Stimulated activated CD4-positive, alpha-beta T cell treated with anti-CD3 and anti-CD28 coated beads, Interleukin-2, amount 100 ng/mL, for 4 hours (primary cell): ENCODE measurements around the gene CDKN1B.
"Not testable (repeated sequence)": the region's sequence is repeated elsewhere in the genome, so short reads cannot be mapped to it uniquely, and the experiment has no call there.

Experiments used
- DNase-seq: peaks from one replicate; pipeline ENCODE4 v3.0.0-alpha.2; 2020; ENCODE audit warnings: low read depth

Gene CDKN1B

DNA sequence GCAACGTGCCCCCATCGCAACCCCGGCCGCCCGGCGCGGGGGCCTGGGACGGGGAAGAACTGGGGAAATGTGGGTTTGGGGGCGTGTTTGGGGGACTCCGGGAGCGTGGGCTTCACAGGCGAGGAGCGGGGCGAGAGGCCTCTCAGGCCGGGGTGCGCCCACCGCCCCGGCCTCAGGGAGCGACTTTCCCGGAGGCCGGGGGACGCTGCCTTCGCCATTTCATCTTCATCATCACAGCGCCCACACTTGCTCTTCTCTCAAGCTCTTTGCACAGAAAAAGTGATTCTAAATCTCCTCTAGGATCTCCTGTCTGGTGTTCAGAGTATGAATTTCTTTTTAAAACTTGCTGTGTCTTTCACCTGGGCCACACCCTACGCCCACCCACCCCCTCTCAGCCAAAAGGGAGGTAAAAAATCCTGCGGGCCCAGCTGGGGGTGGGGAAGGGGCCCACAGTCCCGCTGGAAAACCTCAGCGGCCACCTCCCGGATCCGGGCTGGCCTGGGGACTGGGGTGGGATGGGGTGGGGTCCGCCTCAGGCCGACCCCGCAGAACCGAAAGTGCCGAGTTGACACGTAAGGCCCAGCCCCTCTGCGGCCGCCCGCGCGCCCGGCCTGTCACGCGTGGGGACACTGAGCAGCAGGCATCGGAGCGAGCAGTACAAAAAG is 7.4 kb downstream of the CDKN1B start:
- no peak for DNase-seq

GRCh38 chr12:12725086-12725955 is 8.2 kb downstream of the CDKN1B start:
- peak; percentile 87 for DNase-seq

DNA sequence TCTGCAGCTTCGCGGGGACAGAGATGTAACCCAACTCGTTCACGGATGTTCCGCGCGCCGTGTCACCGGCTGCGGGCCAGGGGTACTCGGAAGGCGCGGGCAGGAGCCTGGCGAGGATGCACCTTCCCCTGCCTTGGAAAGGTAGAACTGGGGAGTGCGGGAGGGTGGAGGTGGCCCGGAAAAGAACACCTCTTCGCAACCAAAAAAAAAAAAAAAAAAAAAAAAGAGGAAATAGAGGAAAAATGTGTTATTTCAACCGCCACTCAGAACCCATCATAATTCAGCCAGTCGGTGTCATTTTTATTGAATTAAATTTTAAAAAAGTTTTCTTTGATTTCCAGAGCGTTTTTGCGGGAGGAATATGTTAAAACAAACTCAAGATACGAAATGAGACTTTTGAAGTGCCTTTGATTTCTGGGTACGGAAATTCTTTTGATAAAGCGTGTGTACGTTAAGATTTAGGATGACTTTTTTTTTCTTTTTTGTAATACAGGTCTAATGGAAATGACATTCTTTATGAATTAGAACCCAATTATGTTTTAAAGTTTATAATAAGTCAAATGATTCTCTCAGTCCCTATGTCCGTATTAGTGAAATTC is 8.9 kb downstream of the CDKN1B start:
- DNase-seq, result no peak

DNA sequence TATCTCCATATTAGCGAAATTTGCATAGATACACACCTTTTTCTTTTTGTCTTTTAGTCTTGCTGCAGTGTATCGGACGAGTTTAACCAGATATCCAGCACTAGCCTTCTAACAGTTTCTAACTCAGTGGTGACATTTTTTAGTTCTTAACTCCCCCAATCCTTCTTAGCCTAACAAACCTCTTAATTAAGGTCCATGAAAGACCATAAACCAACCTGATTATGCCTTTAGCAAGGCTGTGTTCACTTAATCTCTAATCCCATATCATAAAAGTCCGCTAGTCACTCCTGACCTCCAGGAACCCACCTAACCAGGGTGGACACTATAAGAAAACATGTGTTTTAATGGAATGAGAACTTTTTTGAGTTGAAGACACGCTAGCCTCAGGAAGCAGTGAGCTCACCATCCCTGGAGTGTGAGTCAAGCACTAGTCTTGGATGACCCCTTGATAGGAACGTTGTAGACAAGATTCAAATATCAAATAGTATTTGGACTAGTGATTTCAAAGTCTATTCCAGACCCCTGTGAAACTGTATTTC is 9.5 kb downstream of the CDKN1B start:
- no peak for DNase-seq

- DNase-seq, result no peak
Observed at GRCh38 chr12:12731178-12731577, 14.0 kb downstream of the CDKN1B start.

DNA sequence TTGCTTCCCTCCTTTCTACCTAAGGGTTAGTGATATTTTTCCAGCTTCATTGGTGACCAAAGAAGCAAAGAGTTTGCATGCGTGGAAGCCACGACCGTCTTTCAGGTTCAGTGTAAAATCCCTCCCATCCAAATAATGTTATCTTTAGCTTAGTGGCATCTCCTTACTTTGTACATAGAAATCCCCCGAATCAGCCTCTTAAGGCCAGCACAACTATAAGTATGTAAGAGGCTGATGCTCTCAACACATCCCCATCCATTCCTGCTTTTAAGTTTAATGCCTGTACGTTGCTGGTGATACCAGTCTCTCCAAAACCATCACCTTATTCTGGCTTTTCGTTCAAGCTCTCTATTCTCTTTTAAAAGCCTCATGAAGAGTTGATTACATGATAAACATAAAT is 14.6 kb downstream of the CDKN1B start:
- DNase-seq, result no peak

DNA sequence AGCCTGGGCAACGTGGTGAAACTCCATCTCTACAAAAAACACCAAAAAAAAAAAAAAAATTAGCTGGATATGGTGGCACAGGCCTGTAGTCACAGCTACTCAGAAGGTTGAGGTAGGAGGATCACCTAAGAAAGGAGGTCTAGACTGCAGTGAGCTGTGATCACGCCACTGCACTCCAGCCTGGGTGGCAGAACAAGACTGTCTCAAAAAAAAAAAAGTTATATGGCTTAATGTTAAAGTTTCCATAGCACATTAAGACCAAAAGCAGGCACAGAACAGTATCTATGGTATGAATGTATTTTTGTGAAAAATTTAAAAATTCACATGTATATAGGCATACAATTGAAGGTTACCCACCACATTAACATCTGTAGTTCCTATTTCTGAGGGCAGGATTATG is 15.9 kb downstream of the CDKN1B start:
- no peak for DNase-seq

DNA sequence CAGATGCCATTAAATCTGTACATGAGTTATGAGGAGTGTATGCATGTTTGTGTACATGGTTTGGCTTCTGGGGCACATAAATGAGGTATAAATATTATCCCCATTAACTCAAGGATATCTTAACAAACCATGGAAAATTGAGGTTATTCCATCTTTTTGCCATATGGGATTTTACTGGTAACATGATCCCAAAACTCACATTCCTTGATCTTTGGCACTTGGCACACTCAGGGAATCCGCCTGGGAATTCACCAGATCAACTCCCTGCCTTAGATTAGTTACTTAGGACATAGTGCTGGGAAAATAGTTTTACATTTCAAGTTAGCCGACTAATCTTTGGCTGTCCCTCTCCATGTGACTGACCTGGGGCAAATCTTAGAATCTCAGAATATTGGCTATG is 16.9 kb downstream of the CDKN1B start:
- no peak for DNase-seq

DNA sequence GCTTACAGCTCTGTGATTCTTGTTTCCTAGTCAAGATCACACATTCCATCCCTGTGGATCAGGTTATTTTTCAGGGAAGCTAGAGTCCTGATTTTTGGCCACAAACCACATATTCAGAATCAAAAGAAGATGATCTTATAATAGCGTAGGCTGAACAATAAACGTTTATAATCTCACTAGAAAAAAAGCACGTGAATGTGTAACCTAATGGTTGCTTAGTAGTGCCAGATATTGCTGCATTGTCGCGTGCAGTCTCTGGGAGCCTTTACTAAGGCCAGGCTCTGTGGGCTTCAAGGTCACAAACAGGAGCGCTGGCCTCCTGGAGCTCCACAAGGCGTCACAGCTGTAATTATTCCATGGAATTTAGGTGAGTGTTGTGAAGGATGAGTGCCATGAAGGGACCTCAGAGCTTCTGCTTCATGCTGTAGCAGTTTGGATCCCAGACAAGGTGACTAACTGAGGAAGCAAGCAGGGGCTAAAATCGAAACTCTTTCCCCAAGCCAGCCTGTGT is 17.4 kb downstream of the CDKN1B start:
- no peak for DNase-seq

DNA sequence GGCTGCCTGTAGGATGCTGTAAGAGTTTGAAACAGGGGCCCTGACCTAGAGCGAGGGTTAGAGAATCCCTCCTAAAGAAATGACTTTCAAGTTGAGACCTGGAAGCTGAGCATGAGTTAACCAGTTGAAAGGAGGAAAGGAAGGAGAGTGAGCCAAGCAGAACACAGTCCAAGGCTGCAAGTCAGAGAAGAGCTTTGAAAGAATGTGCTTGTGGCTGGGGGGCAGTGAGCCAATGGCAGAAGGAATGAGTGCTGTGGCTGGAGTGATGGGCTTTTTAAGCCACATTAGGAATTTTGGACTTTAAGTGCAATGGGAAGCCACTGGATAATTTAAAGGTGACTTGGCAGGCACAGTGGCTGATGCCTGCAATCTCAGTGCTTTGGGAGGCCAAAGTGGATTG is 18.1 kb downstream of the CDKN1B start:
- no peak for DNase-seq

DNA sequence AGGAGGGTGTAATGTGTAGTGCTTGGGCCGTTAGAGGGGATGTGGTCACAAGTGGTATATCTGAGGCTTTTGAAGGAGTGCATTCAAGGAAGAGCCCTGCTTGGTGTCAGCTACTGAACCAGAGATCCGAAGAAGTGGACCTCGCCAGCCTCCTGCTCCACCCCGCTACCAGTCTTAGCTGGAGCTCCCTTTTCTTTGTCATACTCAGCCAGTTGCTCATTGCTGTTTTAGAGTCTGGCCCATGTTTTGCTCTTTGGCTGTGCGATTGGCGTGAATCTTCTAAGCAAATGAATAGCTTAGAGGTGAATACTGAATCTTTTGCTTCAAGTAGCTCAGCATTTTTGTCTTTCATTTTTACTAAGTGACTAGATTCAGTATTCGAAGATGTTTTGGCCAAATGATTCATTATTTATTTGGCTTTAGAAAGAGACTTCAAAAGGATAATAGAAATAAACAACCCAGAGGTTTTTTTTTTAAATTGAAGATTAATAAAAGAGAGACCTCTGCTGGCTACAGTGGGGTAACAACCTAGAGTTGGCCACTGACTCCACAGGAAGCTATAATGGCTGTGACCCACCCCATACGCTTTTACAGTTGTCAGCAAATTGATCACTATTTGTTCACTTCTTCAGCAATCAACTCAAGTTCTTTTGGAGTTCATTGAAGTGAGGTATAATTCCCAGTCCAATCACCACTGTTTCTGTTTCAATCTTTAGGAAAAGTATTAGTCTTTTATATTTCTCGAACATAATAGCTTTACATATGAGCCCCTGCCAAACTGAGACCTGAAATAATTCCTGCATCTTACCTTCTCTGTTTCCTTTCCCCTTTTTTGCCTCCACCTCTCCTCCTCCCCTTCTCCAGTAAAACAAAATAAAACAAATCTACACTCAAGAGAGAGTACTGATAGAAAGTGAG is 19.9 kb downstream of the CDKN1B start:
- no peak for DNase-seq

- not testable (repeated sequence) for DNase-seq
Observed at GRCh38 chr12:12738152-12738551, 21.0 kb downstream of the CDKN1B start.

DNA sequence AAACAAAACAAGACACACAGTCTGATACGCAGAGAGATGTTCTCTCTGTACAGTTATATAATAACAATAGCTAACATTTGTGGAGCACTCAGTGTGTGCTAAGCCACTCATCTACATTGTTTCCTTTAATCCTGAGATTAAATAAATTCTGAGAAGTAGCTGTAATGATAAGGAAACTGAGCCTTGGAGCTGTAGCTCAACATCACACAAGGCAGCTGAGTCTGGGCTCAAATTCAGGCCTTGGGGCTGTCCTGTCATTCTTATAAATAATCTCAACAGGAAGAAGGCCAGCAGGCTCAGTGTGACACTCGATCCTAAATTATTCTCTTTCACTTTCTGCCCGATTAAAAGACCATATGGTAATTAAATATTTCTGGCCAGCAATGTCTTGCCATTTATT is 24.5 kb downstream of the CDKN1B start:
- no peak for DNase-seq

DNA sequence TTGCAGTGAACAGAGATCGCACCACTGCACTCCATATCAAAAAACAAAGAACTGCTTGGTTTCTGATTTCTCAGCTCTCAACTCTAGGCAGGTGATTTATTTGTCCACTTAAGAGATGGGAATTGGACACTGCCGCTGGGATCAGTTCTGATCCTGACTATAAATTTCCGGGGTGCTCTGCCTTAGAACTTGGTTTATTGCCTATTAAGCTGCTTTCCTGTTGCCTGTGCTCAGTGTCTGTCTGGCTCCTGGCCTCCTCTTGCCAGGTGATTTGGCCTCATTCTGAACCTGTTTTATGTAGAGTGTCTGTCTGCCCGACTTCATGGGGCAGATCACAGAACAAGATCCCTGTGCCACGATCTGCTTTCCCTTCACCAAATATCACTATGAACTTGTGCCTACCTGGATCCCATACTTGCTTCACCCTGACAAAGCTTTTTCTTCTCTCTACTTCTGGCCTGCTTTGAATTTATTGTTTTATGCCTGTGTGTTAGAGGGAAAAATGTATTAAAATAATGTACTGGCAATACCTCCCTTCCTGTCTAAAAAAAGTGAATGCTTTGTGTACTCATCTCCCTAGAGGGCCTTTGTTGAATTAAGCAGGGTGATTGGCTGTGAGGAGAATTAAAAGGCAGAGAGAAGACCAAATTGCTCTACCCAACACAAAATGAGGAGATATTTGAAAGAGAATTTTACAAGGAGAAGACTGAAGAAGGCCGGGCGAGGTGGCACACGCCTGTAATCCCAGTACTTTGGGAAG is 27.6 kb downstream of the CDKN1B start:
- no peak for DNase-seq

GRCh38 chr12:12745576-12746211 is 28.5 kb downstream of the CDKN1B start:
- no peak for DNase-seq

DNA sequence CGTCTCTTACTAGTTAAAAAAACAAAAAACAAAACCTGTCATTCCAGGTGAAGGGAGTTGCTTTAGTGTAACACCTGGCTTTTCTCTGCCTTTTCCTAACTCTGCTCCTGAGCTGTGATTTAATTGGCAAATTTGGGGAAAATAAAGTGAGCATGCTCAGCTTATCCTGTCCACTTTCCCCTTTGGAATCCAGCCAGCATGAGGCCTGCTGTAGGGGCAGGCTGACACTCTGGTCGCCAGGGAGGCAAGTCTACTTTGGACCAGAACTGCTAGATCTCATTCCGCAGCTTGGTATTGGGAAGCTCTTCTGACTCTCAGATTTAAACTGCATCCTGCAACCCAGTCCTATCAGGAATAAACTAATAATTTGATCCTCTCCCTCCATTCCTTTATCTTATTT is 30.1 kb downstream of the CDKN1B start:
- no peak for DNase-seq

DNA sequence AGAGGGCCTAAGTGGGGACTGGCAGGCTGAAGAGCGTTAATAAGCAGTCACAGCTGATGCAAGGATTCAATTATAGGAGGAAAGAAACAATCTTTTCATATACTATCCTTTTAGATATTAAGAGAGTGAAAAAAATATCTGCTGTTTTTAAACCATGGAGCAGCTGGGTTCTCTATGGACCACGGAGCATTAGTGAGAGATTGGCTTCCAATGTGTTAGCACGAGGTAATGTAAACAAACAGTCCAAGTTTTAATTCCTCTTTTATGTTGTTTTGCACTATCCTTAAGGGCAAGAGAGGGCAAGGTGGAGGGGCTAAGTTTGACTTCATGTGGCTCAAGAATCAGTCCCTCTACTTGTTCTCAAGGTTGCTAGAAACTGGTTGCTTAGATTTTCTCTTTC is 30.9 kb downstream of the CDKN1B start:
- no peak for DNase-seq

DNA sequence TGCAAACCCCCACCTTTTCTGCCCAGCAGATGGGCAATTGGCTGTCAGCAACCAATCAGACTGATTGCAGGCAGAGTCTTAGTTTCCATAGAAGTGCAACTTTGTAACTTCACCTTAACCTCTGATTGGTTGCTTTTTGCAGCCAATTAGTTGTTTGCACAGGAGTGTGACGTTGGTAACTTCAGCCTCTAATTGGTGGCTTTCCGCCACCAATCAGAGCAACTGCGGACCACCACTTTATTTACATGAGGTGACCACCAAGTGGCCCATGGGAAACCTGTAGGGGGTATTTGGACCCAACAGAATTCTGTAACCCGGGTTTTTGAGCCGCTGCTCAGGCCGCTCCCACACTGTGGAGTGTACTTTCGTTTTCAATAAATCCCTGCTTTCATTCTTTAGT is 32.3 kb downstream of the CDKN1B start:
- DNase-seq, result no peak

- DNase-seq, result no peak
Observed at GRCh38 chr12:12755923-12756322, 38.8 kb downstream of the CDKN1B start.

DNA sequence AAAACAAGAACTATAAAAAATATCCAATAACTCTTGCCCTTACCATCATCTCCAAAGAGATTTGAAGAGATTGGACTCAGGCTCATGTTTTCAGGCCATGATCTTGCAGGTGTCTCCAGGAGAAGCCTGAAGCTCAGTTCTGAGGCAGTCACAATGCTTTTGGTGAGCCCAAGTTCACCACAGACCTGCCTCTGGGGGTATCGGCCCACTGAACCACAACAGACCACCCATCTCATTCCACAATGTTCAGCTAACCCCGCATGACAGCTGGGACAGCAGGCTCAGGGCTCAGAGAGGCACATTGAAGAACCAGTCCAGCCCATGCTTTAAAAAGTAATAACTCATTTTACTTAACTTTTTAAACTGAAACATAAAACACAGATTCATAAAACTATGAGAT is 40.0 kb downstream of the CDKN1B start:
- no peak for DNase-seq
